Fibroblast of lung (primary cell): ENCODE results near the gene TSHZ2. TPM values are rescaled to one million over a fixed set of nuclear protein-coding genes. Genes with fewer than 3 reads are reported as not detected.

ENCODE experiments used
- DNase-seq, 2 donors: peaks; one replicate each; pipeline versions ENCODE4 v3.0.0 to v3.0.0-alpha.2; 2010; ENCODE audit warnings: low read depth in 2 of 2
- H2AFZ ChIP-seq: 2 replicates; pipeline ENCODE4 v1.5.1; 2012; ENCODE audit warnings: low read length, control low read depth, inconsistent platforms
- H3K27ac ChIP-seq: 2 replicates; pipeline ENCODE4 v1.5.1; 2011; ENCODE audit warnings: low read length, control low read depth; ENCODE audit not compliant: insufficient read depth
- H3K27me3 ChIP-seq: 2 replicates; pipeline ENCODE4 v1.5.1; 2011; ENCODE audit warnings: mild to moderate bottlenecking, low read length; ENCODE audit not compliant: control insufficient read depth, insufficient read depth
- H3K36me3 ChIP-seq: 2 replicates; pipeline ENCODE4 v1.5.1; 2011; ENCODE audit warnings: low read length; ENCODE audit not compliant: control insufficient read depth, insufficient read depth
- H3K4me1 ChIP-seq: 2 replicates; pipeline ENCODE4 v1.5.1; 2011; ENCODE audit warnings: low read length; ENCODE audit not compliant: control insufficient read depth, insufficient read depth; ENCODE audit errors: extremely low read depth
- H3K4me2 ChIP-seq: 2 replicates; pipeline ENCODE4 v1.5.1; 2011; ENCODE audit warnings: low read length, control low read depth; ENCODE audit not compliant: insufficient read depth; ENCODE audit errors: extremely low read depth
- H3K4me3 ChIP-seq, 4 experiments: fragments of 200-600 bp in 1 of 4; sonication (generic) in 1 of 4; replicated peaks in 1 of 4; 2 replicates each; pipeline ENCODE4 v1.5.1; 2011 to 2016; ENCODE audit warnings: low read length in 4 of 4, low read depth in 3 of 4, mild to moderate bottlenecking in 3 of 4, control low read depth in 2 of 4, inconsistent platforms in 1 of 4, mixed read lengths in 1 of 4; ENCODE audit not compliant: insufficient read depth in 1 of 4; ENCODE audit errors: control extremely low read depth in 1 of 4
- H3K79me2 ChIP-seq: 2 replicates; pipeline ENCODE4 v1.5.1; 2012; ENCODE audit warnings: mild to moderate bottlenecking, low read length, inconsistent platforms; ENCODE audit not compliant: control insufficient read depth, insufficient read depth
- H3K9ac ChIP-seq: 2 replicates; pipeline ENCODE4 v1.5.1; 2011; ENCODE audit warnings: mild to moderate bottlenecking, low read length, control low read depth; ENCODE audit not compliant: insufficient read depth
- H3K9me3 ChIP-seq: 2 replicates; pipeline ENCODE4 v1.5.1; 2012; ENCODE audit warnings: low read depth, low read length; ENCODE audit not compliant: control insufficient read depth, insufficient read depth
- H4K20me1 ChIP-seq: 2 replicates; pipeline ENCODE4 v1.5.1; 2011; ENCODE audit warnings: low read length; ENCODE audit not compliant: control insufficient read depth, insufficient read depth; ENCODE audit errors: extremely low read depth
- EZH2 ChIP-seq: IDR thresholded peaks from 2 replicates; pipeline ENCODE4 v1.5.1; 2012; ENCODE audit warnings: low read length, control low read depth, mild to moderate bottlenecking; ENCODE audit errors: missing control alignments
- polyA plus RNA-seq, 2 donors: library from polyadenylated mRNA; depleted of rRNA in 1 of 2; stranded (reverse) in 1 of 2; unstranded in 1 of 2; fragments of >200 nt; gene quantifications; 2 replicates each; pipeline ENCODE4 v1.2.1, GENCODE V29; 2011 to 2012; ENCODE audit warnings: missing spikeins in 1 of 2
- total RNA-seq: library from RNA; depleted of rRNA; stranded (reverse); fragments of >200 nt; gene quantifications from 2 replicates; pipeline ENCODE4 v1.2.1, GENCODE V29; 2014
- TF ChIP-seq, protein P1 (sequence below), 2 donors: IDR thresholded peaks in 1 of 2; conservative IDR thresholded peaks in 1 of 2; 1 replicate in 1 of 2; 2 replicates in 1 of 2; pipeline ENCODE4 v1.5.1; 2011 to 2012; ENCODE audit warnings: low read length in 2 of 2, control low read depth in 1 of 2, inconsistent platforms in 1 of 2, low read depth in 1 of 2, mild to moderate bottlenecking in 1 of 2

Gene TSHZ2
- total and polyA plus RNA-seq, 2 donors (not counting 1 experiment from before 2014, with no cell fraction given) = 0.15 to 2.6 TPM

- Histone ChIP-seq H3K27ac (no peak overlapping the region), H3K4me2 (no peak overlapping the region)
These were observed 110.0 kb downstream of the TSHZ2 start for GRCh38 chr20:53081916-53082863.

DNA sequence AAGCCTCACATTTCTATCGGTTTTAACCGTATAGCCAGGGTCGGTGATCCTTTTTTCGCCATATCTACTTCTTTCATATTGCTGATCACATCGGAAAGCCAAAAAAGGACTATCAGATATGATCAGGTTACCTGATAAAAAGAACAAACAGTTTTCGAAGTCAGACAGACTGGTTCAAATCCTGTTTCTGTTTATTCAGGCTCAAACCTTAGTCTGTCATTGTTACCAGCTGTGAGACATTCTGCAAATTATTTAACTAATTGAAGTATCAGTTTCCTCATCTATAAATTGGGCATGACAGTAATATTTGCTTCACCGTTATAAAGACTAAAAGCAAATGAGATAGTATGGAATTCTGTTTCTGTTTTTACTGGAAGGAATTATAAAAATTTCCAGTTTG lies 111.3 kb downstream of the TSHZ2 start:
- no peaks in the 10 kb centered on the region for H3K79me2 ChIP-seq
- H3K4me2 ChIP-seq = no peak overlapping the region
- no peak overlapping the region for H2AFZ ChIP-seq
- no peaks in the 10 kb centered on the region for H3K36me3 ChIP-seq
- H3K9me3 ChIP-seq = no peaks in the 10 kb centered on the region
- H3K27me3 ChIP-seq = no peaks in the 10 kb centered on the region
- no peaks in the 10 kb centered on the region for H4K20me1 ChIP-seq
- H3K4me3 ChIP-seq = no peak overlapping the region
- TF ChIP-seq, protein P1, sequence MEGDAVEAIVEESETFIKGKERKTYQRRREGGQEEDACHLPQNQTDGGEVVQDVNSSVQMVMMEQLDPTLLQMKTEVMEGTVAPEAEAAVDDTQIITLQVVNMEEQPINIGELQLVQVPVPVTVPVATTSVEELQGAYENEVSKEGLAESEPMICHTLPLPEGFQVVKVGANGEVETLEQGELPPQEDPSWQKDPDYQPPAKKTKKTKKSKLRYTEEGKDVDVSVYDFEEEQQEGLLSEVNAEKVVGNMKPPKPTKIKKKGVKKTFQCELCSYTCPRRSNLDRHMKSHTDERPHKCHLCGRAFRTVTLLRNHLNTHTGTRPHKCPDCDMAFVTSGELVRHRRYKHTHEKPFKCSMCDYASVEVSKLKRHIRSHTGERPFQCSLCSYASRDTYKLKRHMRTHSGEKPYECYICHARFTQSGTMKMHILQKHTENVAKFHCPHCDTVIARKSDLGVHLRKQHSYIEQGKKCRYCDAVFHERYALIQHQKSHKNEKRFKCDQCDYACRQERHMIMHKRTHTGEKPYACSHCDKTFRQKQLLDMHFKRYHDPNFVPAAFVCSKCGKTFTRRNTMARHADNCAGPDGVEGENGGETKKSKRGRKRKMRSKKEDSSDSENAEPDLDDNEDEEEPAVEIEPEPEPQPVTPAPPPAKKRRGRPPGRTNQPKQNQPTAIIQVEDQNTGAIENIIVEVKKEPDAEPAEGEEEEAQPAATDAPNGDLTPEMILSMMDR (conservative IDR thresholded peaks at IDR 0.05 in 1 of 2, IDR thresholded peaks at IDR 0.05 in 1 of 2; ENCODE audit: low read depth in 1 of 2, low read length in 2 of 2) = no peak
- no peak overlapping the region for H3K27ac ChIP-seq
- no peak overlapping the region for H3K9ac ChIP-seq
- no peak for DNase-seq
- no peaks in the 10 kb centered on the region for H3K4me1 ChIP-seq

More at GRCh38 chr20:53081916-53082863, 110.0 kb downstream of the TSHZ2 start:
- TF ChIP-seq, protein P1 (conservative IDR thresholded peaks at IDR 0.05 in 1 of 2, IDR thresholded peaks at IDR 0.05 in 1 of 2; ENCODE audit: low read depth in 1 of 2, low read length in 2 of 2) = no peak
- TF ChIP-seq EZH2 = no peak
- H3K79me2 ChIP-seq = no peaks in the 10 kb centered on the region
- no peak overlapping the region for H2AFZ ChIP-seq
- no peak overlapping the region for H3K4me3 ChIP-seq
- no peaks in the 10 kb centered on the region for H3K4me1 ChIP-seq
- H3K9ac ChIP-seq = no peak overlapping the region
- no peaks in the 10 kb centered on the region for H4K20me1 ChIP-seq
- DNase-seq = peak; percentile 56 to 75
- no peaks in the 10 kb centered on the region for H3K9me3 ChIP-seq
- H3K36me3 ChIP-seq = no peaks in the 10 kb centered on the region
- no peaks in the 10 kb centered on the region for H3K27me3 ChIP-seq

GRCh38 chr20:53084408-53084997 lies 112.3 kb downstream of the TSHZ2 start:
- Histone ChIP-seq H3K4me1 (no peaks in the 10 kb centered on the region), H3K36me3 (no peaks in the 10 kb centered on the region), H4K20me1 (no peaks in the 10 kb centered on the region), H3K9ac (no peak overlapping the region), H3K27ac (no peak overlapping the region), H3K79me2 (no peaks in the 10 kb centered on the region), H2AFZ (no peak overlapping the region), H3K9me3 (no peaks in the 10 kb centered on the region), H3K4me2 (no peak overlapping the region), H3K27me3 (no peaks in the 10 kb centered on the region), H3K4me3 (no peak overlapping the region)
- no peak for TF ChIP-seq EZH2
- TF ChIP-seq, protein P1 (conservative IDR thresholded peaks at IDR 0.05 in 1 of 2, IDR thresholded peaks at IDR 0.05 in 1 of 2; ENCODE audit: low read depth in 1 of 2, low read length in 2 of 2) = no peak
- DNase-seq = no peak
